HG03342 (cell line): Measurements from ENCODE around the gene SLC12A7.

ENCODE experiments used
- ATAC-seq: cut with Tn5 transposase; IDR thresholded peaks from one replicate; pipeline ENCODE4 v1.9.1; 2021; ENCODE audit warnings: mild to moderate bottlenecking, moderate library complexity; ENCODE audit not compliant: unreplicated experiment

The SLC12A7 gene

GRCh38 chr5:1039706-1040260 is 72.1 kb downstream of the SLC12A7 start:
- ATAC-seq = no peak

- ATAC-seq = no peak
Observed at GRCh38 chr5:1039210-1039548, 72.7 kb downstream of the SLC12A7 start.

- no peak for ATAC-seq
Observed at GRCh38 chr5:1038417-1039209, 73.2 kb downstream of the SLC12A7 start.

DNA sequence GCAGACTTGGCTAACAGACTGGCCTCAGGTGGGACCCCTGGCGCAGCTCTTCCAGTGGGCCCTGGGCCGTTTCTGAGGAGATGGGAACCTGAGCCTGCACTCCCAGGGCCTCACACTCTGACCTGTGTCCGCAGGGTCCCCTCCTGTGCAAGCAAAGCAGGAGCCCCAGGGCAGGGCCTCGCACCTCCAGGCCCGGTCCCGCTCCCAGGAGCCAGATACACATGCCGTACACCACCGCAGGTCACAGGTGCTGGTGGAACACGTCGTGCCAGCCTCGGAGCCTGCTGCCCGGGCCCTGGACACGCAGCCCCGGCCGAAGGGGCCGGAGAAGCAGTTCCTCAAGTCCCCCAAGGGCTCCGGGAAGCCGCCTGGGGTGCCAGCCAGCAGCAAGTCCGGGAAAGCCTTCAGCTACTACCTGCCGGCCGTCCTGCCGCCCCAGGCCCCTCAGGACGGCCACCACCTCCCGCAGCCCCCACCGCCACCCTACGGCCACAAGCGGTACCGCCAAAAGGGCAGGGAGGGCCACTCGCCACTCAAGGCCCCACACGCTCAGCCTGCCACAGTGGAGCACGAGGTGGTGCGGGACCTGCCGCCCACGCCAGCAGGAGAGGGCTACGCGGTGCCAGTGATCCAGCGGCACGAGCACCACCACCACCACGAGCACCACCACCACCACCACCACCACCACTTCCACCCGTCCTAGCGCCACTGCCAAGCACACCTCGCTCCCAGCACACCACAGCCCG is 74.0 kb downstream of the SLC12A7 start:
- ATAC-seq = no peak

GRCh38 chr5:1037123-1037670 is 74.7 kb downstream of the SLC12A7 start:
- no peak for ATAC-seq

DNA sequence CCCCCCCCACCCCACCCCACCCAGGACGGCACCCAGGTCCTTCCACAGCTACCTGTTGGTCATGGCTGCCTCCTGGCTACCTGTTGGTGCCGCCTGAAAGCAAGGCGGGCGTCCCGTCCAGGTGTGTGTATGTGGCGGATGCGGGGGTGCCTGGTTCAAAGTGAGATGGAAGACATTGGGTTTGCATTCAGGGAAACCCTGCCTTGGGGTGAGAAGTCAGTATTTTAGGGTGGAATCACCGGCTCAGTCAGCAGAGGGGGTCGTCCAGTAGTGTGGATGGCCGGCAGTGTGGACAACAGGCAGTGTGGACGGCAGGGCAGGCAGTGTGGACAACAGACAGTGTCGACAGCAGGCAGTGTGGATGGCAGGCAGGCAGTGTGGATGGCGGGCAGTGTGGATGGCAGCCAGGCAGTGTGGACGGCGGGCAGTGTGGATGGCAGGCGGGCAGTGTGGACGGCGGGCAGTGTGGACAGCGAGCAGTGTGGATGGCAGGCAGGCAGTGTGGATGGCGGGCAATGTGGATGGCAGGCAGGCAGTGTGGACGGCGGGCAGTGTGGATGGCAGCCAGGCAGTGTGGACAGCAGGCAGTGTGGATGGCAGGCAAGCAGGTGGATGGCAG is 75.2 kb downstream of the SLC12A7 start:
- no peak for ATAC-seq

DNA sequence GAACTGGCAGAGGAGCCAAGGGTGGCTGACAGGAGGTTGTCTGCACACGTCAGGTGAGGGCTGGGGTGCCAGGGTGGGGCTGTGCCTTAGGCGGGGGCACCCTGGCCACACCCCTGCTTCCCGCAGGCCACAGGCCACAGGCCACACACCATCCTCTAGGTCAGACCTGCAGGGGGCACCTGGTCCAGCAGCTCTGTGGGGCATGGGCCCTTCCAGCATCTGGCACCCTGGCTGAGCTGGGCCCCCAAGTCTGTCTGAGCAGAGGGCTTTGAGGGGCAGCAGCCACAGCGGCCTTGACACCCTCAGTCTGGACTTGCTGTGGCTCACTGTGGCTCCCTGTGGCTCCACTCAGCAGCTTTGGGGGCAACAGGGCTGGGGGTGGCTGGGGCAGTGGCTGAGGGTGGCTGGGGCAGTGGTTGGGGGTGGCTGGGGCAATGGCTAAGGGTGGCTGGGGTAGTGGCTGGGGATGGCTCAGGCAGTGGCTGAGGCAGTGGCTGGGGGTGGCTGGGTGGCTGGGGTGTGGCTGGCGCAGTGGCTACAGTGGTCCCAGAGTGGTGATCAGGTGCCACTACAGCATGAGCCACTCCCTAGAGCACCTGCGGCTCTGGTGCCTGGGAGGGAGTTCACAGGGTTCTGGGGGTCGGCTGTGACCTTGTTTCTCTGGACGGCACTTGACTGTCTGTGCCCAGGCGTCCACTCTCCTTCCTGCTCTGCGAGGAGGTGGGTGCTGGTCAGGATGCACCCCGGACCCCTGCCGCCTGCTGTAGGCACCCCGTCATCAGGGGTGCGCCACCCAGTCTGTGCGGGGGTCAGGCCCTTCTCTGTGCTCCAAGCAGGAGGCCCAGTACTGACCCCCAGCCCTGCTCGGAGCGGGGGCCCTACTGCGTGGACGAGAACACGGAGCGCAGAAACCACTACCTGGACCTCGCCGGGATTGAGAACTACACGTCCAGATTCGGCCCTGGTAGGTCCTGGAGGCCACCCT is 76.2 kb downstream of the SLC12A7 start:
- ATAC-seq = no peak

- no peak for ATAC-seq
Observed at GRCh38 chr5:1034986-1035385, 76.9 kb downstream of the SLC12A7 start.

- no peak for ATAC-seq
Observed at GRCh38 chr5:1034421-1034905, 77.4 kb downstream of the SLC12A7 start.

DNA sequence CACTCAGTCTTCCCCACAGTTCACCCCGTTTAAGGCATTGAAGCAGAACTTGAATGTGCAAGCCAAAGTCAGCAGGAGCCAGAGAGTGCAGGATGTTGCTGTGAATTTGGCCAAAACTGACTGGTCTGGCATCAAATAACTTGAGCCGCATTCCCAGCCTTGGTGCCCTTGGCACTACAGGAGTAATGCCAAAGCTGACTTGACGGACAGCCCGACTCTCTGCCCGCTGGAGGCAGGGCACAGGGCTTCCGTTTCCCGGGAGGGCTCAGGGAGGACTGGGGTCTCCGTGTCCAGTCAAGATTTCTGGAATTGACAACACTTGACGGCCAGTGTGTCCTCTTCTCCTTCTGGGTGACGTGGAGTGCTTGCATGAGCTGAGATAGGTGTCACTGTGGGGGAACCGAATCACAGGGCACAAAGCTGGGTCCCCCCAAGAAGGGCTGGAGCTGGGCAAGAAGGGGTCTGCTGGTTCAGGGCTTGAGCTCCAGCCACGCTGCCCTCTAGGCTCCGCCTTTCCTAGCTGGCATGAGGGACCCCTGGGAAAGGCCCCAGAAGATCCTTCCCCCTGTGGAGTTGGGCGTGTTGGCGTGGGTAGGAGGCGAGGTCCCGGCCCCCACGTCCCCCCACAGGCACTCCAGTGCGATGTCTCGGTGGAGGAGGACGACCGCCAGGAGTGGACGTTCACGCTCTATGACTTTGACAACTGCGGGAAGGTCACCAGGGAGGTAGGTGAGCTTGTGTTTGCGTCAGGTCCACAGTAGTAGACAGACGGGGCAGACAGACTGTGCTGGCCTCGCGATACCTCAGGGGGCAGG is 78.0 kb downstream of the SLC12A7 start:
- no peak for ATAC-seq

GRCh38 chr5:1033178-1033577 is 78.7 kb downstream of the SLC12A7 start:
- ATAC-seq = no peak

DNA sequence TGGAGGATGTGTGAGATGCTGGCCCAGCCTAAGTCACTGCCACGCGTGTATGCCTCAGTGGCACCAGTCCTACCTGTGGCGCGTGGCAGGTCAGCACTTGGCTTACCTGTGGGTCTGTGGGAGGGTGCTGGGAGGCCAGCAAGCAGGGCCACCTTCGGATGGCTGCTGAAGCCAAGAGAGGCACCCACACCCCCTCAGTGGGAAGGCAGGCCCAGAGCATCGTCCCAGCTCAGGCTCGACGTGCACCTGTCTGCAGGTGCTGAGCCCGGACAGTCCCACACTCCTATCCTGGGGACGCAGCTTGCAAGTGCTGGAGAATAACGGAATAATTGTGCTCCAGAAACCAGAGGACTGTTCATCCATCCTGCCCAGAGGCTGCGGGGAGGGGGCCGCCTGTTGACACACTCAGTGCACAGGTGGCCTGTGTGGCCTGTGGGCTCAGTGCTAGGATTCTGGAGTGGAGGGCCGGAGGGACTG is 79.3 kb downstream of the SLC12A7 start:
- no peak for ATAC-seq

GRCh38 chr5:1032011-1032410 is 79.9 kb downstream of the SLC12A7 start:
- no peak for ATAC-seq

GRCh38 chr5:1031306-1031959 is 80.4 kb downstream of the SLC12A7 start:
- no peak for ATAC-seq

DNA sequence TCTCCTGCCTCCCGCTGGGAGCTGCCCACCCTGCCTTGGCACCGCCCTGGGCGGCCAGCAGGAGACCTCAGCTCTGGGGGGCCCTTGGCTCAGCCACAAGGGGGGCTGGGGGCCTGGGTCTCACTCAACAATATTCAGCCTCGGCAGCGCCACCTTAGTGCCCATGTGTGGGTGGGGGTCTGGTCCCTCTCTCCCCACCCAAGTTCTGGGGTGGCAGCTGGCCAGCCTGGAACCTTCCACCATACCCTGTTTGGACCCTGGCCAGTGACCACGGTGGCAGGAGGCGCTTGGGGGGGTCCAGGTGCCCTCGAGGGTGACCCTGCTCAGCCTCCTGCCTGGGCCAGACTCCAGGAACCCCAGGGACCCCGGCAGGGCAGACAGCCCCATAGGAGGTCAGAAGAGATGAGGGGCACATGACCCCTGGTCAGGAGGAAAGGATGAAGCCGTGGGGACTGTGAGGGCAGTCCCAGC is 81.0 kb downstream of the SLC12A7 start:
- no peak for ATAC-seq

- no peak for ATAC-seq
Observed at GRCh38 chr5:1029945-1030625, 81.8 kb downstream of the SLC12A7 start.

- no peak for ATAC-seq
Observed at GRCh38 chr5:1029282-1029944, 82.5 kb downstream of the SLC12A7 start.
